Lung (tissue), 12 donors: ENCODE results near the gene ABCC11. TPM values are rescaled to one million over a fixed set of nuclear protein-coding genes. Genes with fewer than 3 reads are reported as not detected.

Experiments
- ATAC-seq: fragments of 200-7000 bp; cut with Tn5 transposase; one replicate; pipeline ENCODE4 v1.9.1; 2020; ENCODE audit warnings: moderate number of reproducible peaks; ENCODE audit not compliant: insufficient read depth, low FRiP score
- DNase-seq, 3 donors: peaks; one replicate each; pipeline ENCODE4 v3.0.0-alpha.2; 2013 to 2017
- H3K27ac ChIP-seq, 2 donors: one replicate each; pipeline ENCODE4 v1.5.1; 2013; ENCODE audit warnings: mild to moderate bottlenecking in 2 of 2, moderate library complexity in 2 of 2, control low read depth in 1 of 2, inconsistent platforms in 1 of 2, low read depth in 1 of 2, low read length in 1 of 2
- H3K27me3 ChIP-seq, 3 donors: one replicate each; pipeline ENCODE4 v1.5.1; 2013; ENCODE audit warnings: low read length in 2 of 3; ENCODE audit not compliant: control insufficient read depth in 3 of 3, insufficient read depth in 3 of 3
- H3K36me3 ChIP-seq, 4 donors: one replicate each; pipeline ENCODE4 v1.5.1; 2013; ENCODE audit warnings: low read length in 4 of 4, mild to moderate bottlenecking in 1 of 4, moderate library complexity in 1 of 4; ENCODE audit not compliant: control insufficient read depth in 4 of 4, insufficient read depth in 4 of 4
- H3K4me1 ChIP-seq, 5 donors: one replicate each; pipeline ENCODE4 v1.5.1; 2013; ENCODE audit warnings: low read length in 5 of 5, mild to moderate bottlenecking in 2 of 5, moderate library complexity in 1 of 5; ENCODE audit not compliant: control insufficient read depth in 5 of 5, insufficient read depth in 5 of 5
- H3K4me3 ChIP-seq: one replicate; pipeline ENCODE4 v1.5.1; 2013; ENCODE audit warnings: mild to moderate bottlenecking, control low read depth, moderate library complexity
- H3K9ac ChIP-seq, 2 donors: one replicate each; pipeline ENCODE4 v1.5.1; 2013; ENCODE audit warnings: low read length in 2 of 2, control low read depth in 1 of 2; ENCODE audit not compliant: insufficient read depth in 1 of 2
- H3K9me3 ChIP-seq, 4 donors: one replicate each; pipeline ENCODE4 v1.5.1; 2013; ENCODE audit warnings: low read length in 3 of 4, mild to moderate bottlenecking in 1 of 4, moderate library complexity in 1 of 4; ENCODE audit not compliant: control insufficient read depth in 4 of 4, insufficient read depth in 3 of 4
- WGBS, 2 donors: extraction: QIAGEN DNeasy Blood & Tissue Kit; methylation state at CpG; one replicate each; pipeline ENCODE4 v1.1.7; 2013; 5-methylcytosine and 5-hydroxymethylcytosine counted together
- polyA plus RNA-seq, 2 donors: library from polyadenylated mRNA; stranded (reverse); fragments of 200-250 nt; gene quantifications; one replicate each; pipeline ENCODE4 v1.2.1, GENCODE V29; 2013
- total RNA-seq, 2 donors: library from RNA; depleted of rRNA in 1 of 2; stranded (reverse); fragments of >200 nt in 1 of 2; gene quantifications; one replicate each; pipeline ENCODE4 v1.2.1, GENCODE V29; 2014 to 2021
- TF ChIP-seq, protein P1 (sequence below): IDR thresholded peaks from 2 replicates; pipeline ENCODE4 v1.5.1; 2012; ENCODE audit warnings: mild to moderate bottlenecking; ENCODE audit errors: control extremely low read depth, extremely low read depth
- donor health status: control.
- donor health status: control.
- donor health status: Bipolar disorder and iron deficiency.
- donor health status: healthy.
- donor health status: DM: yes; HTN: yes; CAD: no.

Gene ABCC11
- total and polyA plus RNA-seq, 4 donors, result 0.08 to 1.3 (median 0.25) TPM

GRCh38 chr16:48262631-48263030 is 15.3 kb upstream of the ABCC11 start:
- no peak overlapping the region for H3K9ac ChIP-seq
- H3K4me3 ChIP-seq, result no peak overlapping the region
- peaks cover 20 to 32% (median 22%) of the 10 kb centered on the region in 4 donors for H3K36me3 ChIP-seq
- no peak for ATAC-seq
- DNase-seq, result no peak
- WGBS, 2 donors, result 95 to 97% methylated on average over 2 of the region's 2 CpGs
- H3K27ac ChIP-seq, result no peak overlapping the region
- H3K4me1 ChIP-seq, result peaks cover 0 to 3% (median 0%) of the 10 kb centered on the region in 5 donors
- H3K27me3 ChIP-seq, result no peaks in the 10 kb centered on the region
- no peaks in the 10 kb centered on the region for H3K9me3 ChIP-seq
- TF ChIP-seq, protein P1, sequence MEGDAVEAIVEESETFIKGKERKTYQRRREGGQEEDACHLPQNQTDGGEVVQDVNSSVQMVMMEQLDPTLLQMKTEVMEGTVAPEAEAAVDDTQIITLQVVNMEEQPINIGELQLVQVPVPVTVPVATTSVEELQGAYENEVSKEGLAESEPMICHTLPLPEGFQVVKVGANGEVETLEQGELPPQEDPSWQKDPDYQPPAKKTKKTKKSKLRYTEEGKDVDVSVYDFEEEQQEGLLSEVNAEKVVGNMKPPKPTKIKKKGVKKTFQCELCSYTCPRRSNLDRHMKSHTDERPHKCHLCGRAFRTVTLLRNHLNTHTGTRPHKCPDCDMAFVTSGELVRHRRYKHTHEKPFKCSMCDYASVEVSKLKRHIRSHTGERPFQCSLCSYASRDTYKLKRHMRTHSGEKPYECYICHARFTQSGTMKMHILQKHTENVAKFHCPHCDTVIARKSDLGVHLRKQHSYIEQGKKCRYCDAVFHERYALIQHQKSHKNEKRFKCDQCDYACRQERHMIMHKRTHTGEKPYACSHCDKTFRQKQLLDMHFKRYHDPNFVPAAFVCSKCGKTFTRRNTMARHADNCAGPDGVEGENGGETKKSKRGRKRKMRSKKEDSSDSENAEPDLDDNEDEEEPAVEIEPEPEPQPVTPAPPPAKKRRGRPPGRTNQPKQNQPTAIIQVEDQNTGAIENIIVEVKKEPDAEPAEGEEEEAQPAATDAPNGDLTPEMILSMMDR, result no peak

- Histone ChIP-seq H3K4me3 (no peak overlapping the region), H3K27me3 (no peaks in the 10 kb centered on the region), H3K36me3 (peaks cover 18 to 36% (median 22%) of the 10 kb centered on the region in 4 donors), H3K9ac (no peak overlapping the region), H3K4me1 (peaks cover 0 to 3% (median 0%) of the 10 kb centered on the region in 5 donors), H3K27ac (no peak overlapping the region), H3K9me3 (no peaks in the 10 kb centered on the region)
- ATAC-seq (no peak), DNase-seq (no peak)
- TF ChIP-seq, protein P1, result no peak
- 97 to 99% methylated on average over 1 of the region's 1 CpG for WGBS, 2 donors
Measured at GRCh38 chr16:48261569-48261968, 14.2 kb upstream of the ABCC11 start.

GRCh38 chr16:48256579-48257177 is 9.3 kb upstream of the ABCC11 start:
- Histone ChIP-seq H3K27ac (no peak overlapping the region), H3K27me3 (no peaks in the 10 kb centered on the region), H3K36me3 (peaks cover 7 to 32% (median 22%) of the 10 kb centered on the region in 4 donors), H3K4me1 (peaks cover 0 to 3% (median 0%) of the 10 kb centered on the region in 5 donors), H3K4me3 (no peak overlapping the region), H3K9me3 (no peaks in the 10 kb centered on the region), H3K9ac (no peak overlapping the region)
- ATAC-seq (no peak), DNase-seq (no peak)
- 93 to 96% methylated on average over 7 of the region's 7 CpGs for WGBS, 2 donors
- TF ChIP-seq, protein P1, result no peak
